DND-41 (cell line): ENCODE results near the gene NFIA.

Experiments
- EZH2 ChIP-seq: IDR thresholded peaks from 3 replicates; pipeline ENCODE4 v1.6.1; 2012; ENCODE audit warnings: borderline replicate concordance, low read depth, mild to moderate bottlenecking, moderate library complexity, low read length, inconsistent platforms; ENCODE audit not compliant: severe bottlenecking
- TF ChIP-seq, protein P1 (sequence below): IDR thresholded peaks from 2 replicates; pipeline ENCODE4 v1.5.1; 2012; ENCODE audit warnings: borderline replicate concordance, low read length, moderate library complexity, mild to moderate bottlenecking; ENCODE audit not compliant: poor library complexity, severe bottlenecking; ENCODE audit errors: extremely low read depth

DNA sequence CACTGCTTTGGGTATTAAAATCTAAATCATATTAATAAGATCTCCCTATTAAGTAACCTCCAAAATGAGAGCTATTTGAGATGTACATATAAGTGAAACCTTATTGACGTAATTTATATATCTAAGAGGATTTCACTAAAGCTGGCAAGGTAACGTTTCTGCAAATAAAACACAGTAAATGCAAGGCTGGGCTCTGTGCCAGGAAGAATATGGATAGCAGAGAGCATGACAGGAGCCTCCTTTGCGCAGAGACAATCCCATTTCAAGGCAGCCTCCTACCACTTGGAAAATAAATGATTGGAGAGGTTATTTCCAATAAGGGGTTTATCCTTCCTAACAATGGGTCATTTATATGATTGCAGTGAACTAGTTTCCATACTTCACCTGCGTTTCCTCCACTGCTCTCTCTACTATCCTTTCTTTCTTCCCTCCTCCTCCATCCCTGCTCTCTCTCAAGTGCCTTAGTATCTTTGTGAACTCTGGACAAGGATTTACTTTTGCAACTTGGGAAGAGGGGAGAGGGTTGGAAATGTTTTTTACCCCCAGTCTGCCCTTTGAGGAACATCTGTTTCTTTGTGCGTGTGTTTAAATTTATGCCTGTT, 3.0 kb upstream of the NFIA start:
- TF ChIP-seq, protein P1, sequence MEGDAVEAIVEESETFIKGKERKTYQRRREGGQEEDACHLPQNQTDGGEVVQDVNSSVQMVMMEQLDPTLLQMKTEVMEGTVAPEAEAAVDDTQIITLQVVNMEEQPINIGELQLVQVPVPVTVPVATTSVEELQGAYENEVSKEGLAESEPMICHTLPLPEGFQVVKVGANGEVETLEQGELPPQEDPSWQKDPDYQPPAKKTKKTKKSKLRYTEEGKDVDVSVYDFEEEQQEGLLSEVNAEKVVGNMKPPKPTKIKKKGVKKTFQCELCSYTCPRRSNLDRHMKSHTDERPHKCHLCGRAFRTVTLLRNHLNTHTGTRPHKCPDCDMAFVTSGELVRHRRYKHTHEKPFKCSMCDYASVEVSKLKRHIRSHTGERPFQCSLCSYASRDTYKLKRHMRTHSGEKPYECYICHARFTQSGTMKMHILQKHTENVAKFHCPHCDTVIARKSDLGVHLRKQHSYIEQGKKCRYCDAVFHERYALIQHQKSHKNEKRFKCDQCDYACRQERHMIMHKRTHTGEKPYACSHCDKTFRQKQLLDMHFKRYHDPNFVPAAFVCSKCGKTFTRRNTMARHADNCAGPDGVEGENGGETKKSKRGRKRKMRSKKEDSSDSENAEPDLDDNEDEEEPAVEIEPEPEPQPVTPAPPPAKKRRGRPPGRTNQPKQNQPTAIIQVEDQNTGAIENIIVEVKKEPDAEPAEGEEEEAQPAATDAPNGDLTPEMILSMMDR = no peak
- no peak for TF ChIP-seq EZH2
